AG04449 (cell line): Measurements from ENCODE around the gene C7orf33.
"Not testable (repeated sequence)": the region's sequence is repeated elsewhere in the genome, so short reads cannot be mapped to it uniquely, and the experiment has no call there.

Experiments
- CTCF ChIA-PET: fragments of 350-600 bp; formaldehyde crosslinking; extraction: SDS; loops from one replicate; lab custom pipeline; 2021; ENCODE audit warnings: antibody characterized with exemption; lab: Yijun Ruan, JAX
- POLR2A ChIA-PET: fragments of 400-600, 350-600 bp; formaldehyde crosslinking; extraction: SDS; loops from one replicate; lab custom pipeline; 2020; ENCODE audit warnings: antibody characterized with exemption, inconsistent platforms; lab: Yijun Ruan, JAX
- DNase-seq: peaks from one replicate; pipeline ENCODE4 v3.0.0-alpha.2; 2010; ENCODE audit warnings: low read depth, low spot score
- H3K4me3 ChIP-seq: 2 replicates; pipeline ENCODE4 v1.5.1; 2011; ENCODE audit warnings: low read depth, mild to moderate bottlenecking, control low read depth, low read length
- CTCF ChIP-seq: IDR thresholded peaks from one replicate; pipeline ENCODE4 v1.5.1; 2011; ENCODE audit warnings: mild to moderate bottlenecking, moderate library complexity, low read length, control low read depth, inconsistent platforms; ENCODE audit not compliant: insufficient read depth; ENCODE audit errors: missing control alignments

C7orf33 gene

GRCh38 chr7:148587076-148587475, 3.5 kb upstream of the C7orf33 start:
- TF ChIP-seq CTCF: no peak
- no peak for DNase-seq
- no peak overlapping the region for H3K4me3 ChIP-seq
- ChIA-PET CTCF (interaction anchor here (4.9 kb wide), 1 partner anchor 12 kb away, joined by 30 read pairs; no protein-coding TSS in a partner anchor), POLR2A (no interaction called here)

DNA sequence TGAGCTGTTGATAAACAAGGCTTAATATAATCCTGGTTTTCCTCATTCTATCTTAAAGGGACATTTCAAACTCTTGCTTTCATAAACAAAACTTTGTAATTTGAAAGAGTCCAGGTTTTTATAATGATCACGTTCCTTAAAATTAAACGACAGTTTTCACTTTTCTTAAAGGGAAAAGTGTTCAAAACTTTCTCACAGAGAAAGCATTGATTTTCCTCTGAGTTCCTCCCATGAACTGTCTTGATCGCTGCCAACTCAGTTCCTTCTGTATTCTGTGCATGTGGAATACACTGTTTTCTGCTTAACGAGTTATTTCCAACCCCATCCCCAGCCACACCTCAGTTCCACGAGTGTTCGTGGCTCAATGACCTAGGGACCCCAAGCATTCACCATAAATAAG, 2.4 kb upstream of the C7orf33 start:
- no peak for DNase-seq
- no peak for TF ChIP-seq CTCF
- POLR2A ChIA-PET: no interaction called here
- no peak overlapping the region for H3K4me3 ChIP-seq
- CTCF ChIA-PET: interaction anchor here (4.9 kb wide), 1 partner anchor 13 kb away, joined by 30 read pairs; no protein-coding TSS in a partner anchor

- POLR2A ChIA-PET: no interaction called here
- H3K4me3 ChIP-seq: no peak overlapping the region
- CTCF ChIA-PET: interaction anchor here (1.5 kb wide), 1 partner anchor 13 kb away, joined by 7 read pairs; no protein-coding TSS in a partner anchor
- no peak for DNase-seq
- TF ChIP-seq CTCF: no peak
Observed at GRCh38 chr7:148588670-148589131, 1.9 kb upstream of the C7orf33 start.

- CTCF ChIA-PET: interaction anchor here (1.5 kb wide), 1 partner anchor 14 kb away, joined by 7 read pairs; no protein-coding TSS in a partner anchor
Observed at GRCh38 chr7:148589640-148590039, 926 bp upstream of the C7orf33 start.

GRCh38 chr7:148596354-148596753, 5.8 kb downstream of the C7orf33 start:
- CTCF ChIA-PET, POLR2A ChIA-PET, H3K4me3 ChIP-seq, DNase-seq: not testable (repeated sequence)

More at GRCh38 chr7:148589640-148590039, 926 bp upstream of the C7orf33 start:
- H3K4me3 ChIP-seq: no peak overlapping the region
- POLR2A ChIA-PET: no interaction called here
- no peak for DNase-seq
- no peak for TF ChIP-seq CTCF

DNA sequence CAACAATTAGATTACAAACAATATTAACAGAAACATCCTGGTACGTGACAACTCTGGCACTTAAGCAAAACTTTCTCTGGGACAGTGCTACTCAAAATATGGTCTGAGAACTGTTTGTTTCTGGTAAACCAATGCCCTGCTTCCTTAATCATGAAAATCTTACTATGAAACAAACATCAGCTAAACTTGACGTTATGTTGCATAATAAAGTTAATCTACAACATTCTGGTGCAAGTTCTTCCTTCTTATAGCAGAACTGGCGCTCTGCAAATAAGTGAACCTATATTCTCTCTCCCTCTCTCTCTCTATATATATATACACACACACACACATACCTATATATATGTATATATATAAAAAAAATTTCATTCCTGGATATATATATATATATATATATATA, 7.8 kb downstream of the C7orf33 start:
- DNase-seq: no peak
- H3K4me3 ChIP-seq: no peak overlapping the region
- TF ChIP-seq CTCF: no peak
- POLR2A ChIA-PET: no interaction called here
- CTCF ChIA-PET: no interaction called here

DNA sequence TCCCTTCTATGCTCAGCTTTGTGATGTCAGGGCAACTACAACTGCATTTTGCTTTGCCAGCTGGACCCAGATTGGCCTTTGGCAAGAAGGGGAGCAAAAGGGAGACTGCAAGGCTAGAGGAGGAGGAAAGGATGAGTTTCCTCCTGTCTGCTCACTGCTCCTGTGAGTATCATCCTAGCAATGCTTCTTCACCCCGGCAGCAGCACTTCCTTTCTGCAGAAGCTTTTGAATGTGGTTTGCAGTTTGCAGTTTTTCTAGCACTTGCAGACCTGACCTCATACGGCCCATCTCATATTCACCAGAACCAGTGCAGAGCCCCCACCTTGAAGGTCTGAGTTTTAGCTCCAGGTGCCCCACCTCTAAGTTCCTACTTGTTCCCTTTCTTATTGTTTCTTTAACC, 14.8 kb downstream of the C7orf33 start:
- no peak for DNase-seq
- CTCF ChIA-PET: no interaction called here
- POLR2A ChIA-PET: no interaction called here
- TF ChIP-seq CTCF: no peak
- H3K4me3 ChIP-seq: no peak overlapping the region
